ENCODE results near the gene PDE3A. TPM values are rescaled to one million over a fixed set of nuclear protein-coding genes. Genes with fewer than 3 reads are reported as not detected.

PDE3A gene
- total RNA-seq, 2 experiments from 2014 or later: not detected

- Mint-ChIP-seq H3K9me3 (no peaks in the 10 kb centered on the region), H3K4me3 (no peak overlapping the region), H3K36me3 (ENCODE audit: low read depth) (no peaks in the 10 kb centered on the region), H3K27ac (no peak overlapping the region), H3K4me1 (no peaks in the 10 kb centered on the region), H3K27me3 (no peaks in the 10 kb centered on the region)
- POLR2A ChIA-PET: no interaction called here
- no peak for DNase-seq
- CTCF ChIA-PET: no interaction called here
Observed at GRCh38 chr12:20508359-20508758, 140.0 kb downstream of the PDE3A start.

- H3K27me3 Mint-ChIP-seq: no peaks in the 10 kb centered on the region
- H3K36me3 Mint-ChIP-seq (ENCODE audit: low read depth): no peaks in the 10 kb centered on the region
- POLR2A ChIA-PET: no interaction called here
- no peaks in the 10 kb centered on the region for H3K9me3 Mint-ChIP-seq
- no peaks in the 10 kb centered on the region for H3K4me1 Mint-ChIP-seq
- H3K4me3 Mint-ChIP-seq: no peak overlapping the region
- no peak overlapping the region for H3K27ac Mint-ChIP-seq
- DNase-seq: no peak
- CTCF ChIA-PET: no interaction called here
Observed at GRCh38 chr12:20508962-20509361, 140.6 kb downstream of the PDE3A start.

GRCh38 chr12:20510811-20511210, 142.5 kb downstream of the PDE3A start:
- Mint-ChIP-seq H3K27me3 (no peaks in the 10 kb centered on the region), H3K4me3 (no peak overlapping the region), H3K27ac (no peak overlapping the region), H3K9me3 (no peaks in the 10 kb centered on the region), H3K36me3 (ENCODE audit: low read depth) (no peaks in the 10 kb centered on the region), H3K4me1 (no peaks in the 10 kb centered on the region)
- ChIA-PET CTCF (no interaction called here), POLR2A (no interaction called here)
- DNase-seq: no peak

- Mint-ChIP-seq H3K4me1 (no peaks in the 10 kb centered on the region), H3K27me3 (no peaks in the 10 kb centered on the region), H3K4me3 (no peak overlapping the region), H3K36me3 (ENCODE audit: low read depth) (no peaks in the 10 kb centered on the region), H3K9me3 (no peaks in the 10 kb centered on the region), H3K27ac (no peak overlapping the region)
- ChIA-PET CTCF (no interaction called here), POLR2A (no interaction called here)
- no peak for DNase-seq
Observed at GRCh38 chr12:20513189-20513588, 144.9 kb downstream of the PDE3A start.

- Mint-ChIP-seq H3K27me3 (no peaks in the 10 kb centered on the region), H3K27ac (no peak overlapping the region), H3K4me1 (no peaks in the 10 kb centered on the region), H3K36me3 (ENCODE audit: low read depth) (no peaks in the 10 kb centered on the region), H3K9me3 (peaks cover 2% of the 10 kb centered on the region), H3K4me3 (no peak overlapping the region)
- no peak for DNase-seq
- CTCF ChIA-PET: no interaction called here
- POLR2A ChIA-PET: no interaction called here
Observed at GRCh38 chr12:20514598-20514997, 146.3 kb downstream of the PDE3A start.

GRCh38 chr12:20520532-20520931, 152.2 kb downstream of the PDE3A start:
- DNase-seq: no peak
- ChIA-PET POLR2A (no interaction called here), CTCF (no interaction called here)

GRCh38 chr12:20523658-20524057, 155.3 kb downstream of the PDE3A start:
- ChIA-PET CTCF (no interaction called here), POLR2A (no interaction called here)
- no peak overlapping the region for H3K27ac Mint-ChIP-seq
- H3K4me1 Mint-ChIP-seq: no peaks in the 10 kb centered on the region
- H3K27me3 Mint-ChIP-seq: no peaks in the 10 kb centered on the region
- DNase-seq: no peak
- no peaks in the 10 kb centered on the region for H3K36me3 Mint-ChIP-seq (ENCODE audit: low read depth)
- peaks cover 2% of the 10 kb centered on the region for H3K9me3 Mint-ChIP-seq
- H3K4me3 Mint-ChIP-seq: no peak overlapping the region

More at GRCh38 chr12:20520532-20520931, 152.2 kb downstream of the PDE3A start:
- peaks cover 2% of the 10 kb centered on the region for H3K9me3 Mint-ChIP-seq
- no peaks in the 10 kb centered on the region for H3K27me3 Mint-ChIP-seq
- H3K4me3 Mint-ChIP-seq: no peak overlapping the region
- H3K36me3 Mint-ChIP-seq (ENCODE audit: low read depth): no peaks in the 10 kb centered on the region
- no peak overlapping the region for H3K27ac Mint-ChIP-seq
- no peaks in the 10 kb centered on the region for H3K4me1 Mint-ChIP-seq

- no peak for DNase-seq
- Mint-ChIP-seq H3K36me3 (ENCODE audit: low read depth) (no peaks in the 10 kb centered on the region), H3K9me3 (peaks cover 2% of the 10 kb centered on the region), H3K27ac (no peak overlapping the region), H3K27me3 (no peaks in the 10 kb centered on the region), H3K4me1 (no peaks in the 10 kb centered on the region), H3K4me3 (no peak overlapping the region)
- ChIA-PET CTCF (no interaction called here), POLR2A (no interaction called here)
Observed at GRCh38 chr12:20524113-20524512, 155.8 kb downstream of the PDE3A start.

GRCh38 chr12:20525064-20525610, 156.8 kb downstream of the PDE3A start:
- Mint-ChIP-seq H3K27ac (no peak overlapping the region), H3K4me1 (no peaks in the 10 kb centered on the region), H3K4me3 (no peak overlapping the region), H3K36me3 (ENCODE audit: low read depth) (no peaks in the 10 kb centered on the region), H3K27me3 (no peaks in the 10 kb centered on the region), H3K9me3 (no peaks in the 10 kb centered on the region)
- no peak for DNase-seq
- POLR2A ChIA-PET: no interaction called here
- CTCF ChIA-PET: no interaction called here

- H3K4me1 Mint-ChIP-seq: no peaks in the 10 kb centered on the region
- no peak for DNase-seq
- no peak overlapping the region for H3K4me3 Mint-ChIP-seq
- no peak overlapping the region for H3K27ac Mint-ChIP-seq
- H3K27me3 Mint-ChIP-seq: no peaks in the 10 kb centered on the region
- H3K36me3 Mint-ChIP-seq (ENCODE audit: low read depth): no peaks in the 10 kb centered on the region
- H3K9me3 Mint-ChIP-seq: no peaks in the 10 kb centered on the region
- CTCF ChIA-PET: no interaction called here
- POLR2A ChIA-PET: no interaction called here
Observed at GRCh38 chr12:20527417-20528163, 159.3 kb downstream of the PDE3A start.

- no peak overlapping the region for H3K27ac Mint-ChIP-seq
- POLR2A ChIA-PET: no interaction called here
Observed at GRCh38 chr12:20528208-20528607, 159.9 kb downstream of the PDE3A start.

GRCh38 chr12:20546267-20546666, 177.9 kb downstream of the PDE3A start:
- Mint-ChIP-seq H3K4me1 (no peaks in the 10 kb centered on the region), H3K36me3 (ENCODE audit: low read depth) (no peaks in the 10 kb centered on the region), H3K27ac (no peak overlapping the region), H3K9me3 (no peaks in the 10 kb centered on the region), H3K27me3 (no peaks in the 10 kb centered on the region), H3K4me3 (no peak overlapping the region)
- no peak for DNase-seq
- ChIA-PET CTCF (no interaction called here), POLR2A (no interaction called here)

More at GRCh38 chr12:20528208-20528607, 159.9 kb downstream of the PDE3A start:
- Mint-ChIP-seq H3K4me3 (no peak overlapping the region), H3K4me1 (no peaks in the 10 kb centered on the region), H3K27me3 (no peaks in the 10 kb centered on the region), H3K36me3 (ENCODE audit: low read depth) (no peaks in the 10 kb centered on the region), H3K9me3 (no peaks in the 10 kb centered on the region)
- DNase-seq: no peak
- CTCF ChIA-PET: no interaction called here

GRCh38 chr12:20547816-20548575, 179.7 kb downstream of the PDE3A start:
- CTCF ChIA-PET: no interaction called here
- no peak overlapping the region for H3K4me3 Mint-ChIP-seq

GRCh38 chr12:20548611-20549010, 180.3 kb downstream of the PDE3A start:
- no peak overlapping the region for H3K27ac Mint-ChIP-seq
- no peak for DNase-seq
- POLR2A ChIA-PET: no interaction called here

More at GRCh38 chr12:20547816-20548575, 179.7 kb downstream of the PDE3A start:
- H3K36me3 Mint-ChIP-seq (ENCODE audit: low read depth): no peaks in the 10 kb centered on the region
- H3K4me1 Mint-ChIP-seq: no peaks in the 10 kb centered on the region
- no peaks in the 10 kb centered on the region for H3K9me3 Mint-ChIP-seq
- POLR2A ChIA-PET: no interaction called here
- no peaks in the 10 kb centered on the region for H3K27me3 Mint-ChIP-seq
- no peak for DNase-seq
- no peak overlapping the region for H3K27ac Mint-ChIP-seq

More at GRCh38 chr12:20548611-20549010, 180.3 kb downstream of the PDE3A start:
- Mint-ChIP-seq H3K27me3 (no peaks in the 10 kb centered on the region), H3K4me3 (no peak overlapping the region), H3K9me3 (no peaks in the 10 kb centered on the region), H3K36me3 (ENCODE audit: low read depth) (no peaks in the 10 kb centered on the region), H3K4me1 (no peaks in the 10 kb centered on the region)
- CTCF ChIA-PET: no interaction called here
